K562 (cell line): ENCODE data around the gene HERC3. TPM values are rescaled to one million over a fixed set of nuclear protein-coding genes. Genes with fewer than 3 reads are reported as not detected.

Source experiments
- ATAC-seq: fragments of 200-7000 bp; cut with Tn5 transposase; 3 replicates; pipeline ENCODE4 v1.9.1; 2020; ENCODE audit warnings: moderate library complexity
- BruUV-seq: library from RNA; stranded (reverse); fragments of 400-500 nt; replicated peaks from 2 replicates; lab custom pipeline; 2021; lab: Mats Ljungman, UMichigan
- CTCF ChIA-PET: fragments of 300-600 bp; formaldehyde crosslinking; extraction: SDS; loops from one replicate; lab custom pipeline; 2021; ENCODE audit warnings: low intra/inter-chr PET ratio; lab: Yijun Ruan, JAX
- POLR2A ChIA-PET: fragments of 300-600, 350-650 bp; sonication (Branson Sonifier 250); formaldehyde crosslinking; extraction: SDS; loops from one replicate; lab custom pipeline; 2021; ENCODE audit warnings: antibody characterized with exemption, inconsistent platforms; lab: Yijun Ruan, JAX
- DNase-seq, 4 experiments: peaks; one replicate each; pipeline versions ENCODE4 v3.0.0 to v3.0.0-alpha.2; 2011 to 2018; ENCODE audit warnings: low spot score in 3 of 4, mixed read lengths in 3 of 4; ENCODE audit errors: extremely low read depth in 1 of 4
- FAIRE-seq: peaks from 2 replicates; lab custom pipeline; 2011; peaks lifted over from hg19 to GRCh38; lab: Jason Lieb, UNC
- H2AFZ ChIP-seq: 2 replicates; pipeline ENCODE4 v1.6.0; 2011; ENCODE audit warnings: low read depth, low read length, control low read depth, inconsistent platforms
- H3K27ac ChIP-seq: fragments of 200-600 bp; 3 replicates; pipeline ENCODE4 v1.8.0; 2011; ENCODE audit warnings: low read depth, mild to moderate bottlenecking, control low read depth, inconsistent platforms, low read length, moderate library complexity, mixed read lengths; ENCODE audit errors: extremely low read depth
- H3K27me3 ChIP-seq, 2 experiments: fragments of 300-600 bp in 1 of 2; 2 replicates in 1 of 2; 3 replicates in 1 of 2; pipeline versions ENCODE4 v1.6.0 to v1.8.0; 2011; ENCODE audit warnings: inconsistent platforms in 2 of 2, low read length in 2 of 2, mild to moderate bottlenecking in 1 of 2, mixed read lengths in 1 of 2, moderate library complexity in 1 of 2; ENCODE audit not compliant: control insufficient read depth in 2 of 2, insufficient read depth in 2 of 2
- H3K36me3 ChIP-seq: fragments of 300-600 bp; 3 replicates; pipeline ENCODE4 v1.8.0; 2011; ENCODE audit warnings: mild to moderate bottlenecking, low read length, inconsistent platforms; ENCODE audit not compliant: control insufficient read depth, insufficient read depth
- H3K4me1 ChIP-seq, 2 experiments: fragments of 200-600 bp in 1 of 2; replicated peaks in 1 of 2; 2 replicates in 1 of 2; 3 replicates in 1 of 2; pipeline versions ENCODE4 v1.5.1 to v1.8.0; 2011; ENCODE audit warnings: inconsistent platforms in 2 of 2, low read length in 2 of 2, mild to moderate bottlenecking in 1 of 2, mixed read lengths in 1 of 2, moderate library complexity in 1 of 2; ENCODE audit not compliant: control insufficient read depth in 2 of 2, insufficient read depth in 2 of 2
- H3K4me2 ChIP-seq: 2 replicates; pipeline ENCODE4 v1.6.1; 2011; ENCODE audit warnings: low read length, control low read depth, inconsistent platforms, mixed read lengths; ENCODE audit not compliant: insufficient read depth
- H3K4me3 ChIP-seq: fragments of 200-600 bp; sonication (generic), shearing (Covaris generic); 2 replicates; pipeline ENCODE4 v1.5.1; 2016; ENCODE audit warnings: control low read depth, inconsistent platforms
- H3K79me2 ChIP-seq: fragments of 200-600 bp; 3 replicates; pipeline ENCODE4 v1.8.0; 2011; ENCODE audit warnings: low read length, inconsistent platforms; ENCODE audit not compliant: control insufficient read depth, insufficient read depth
- H3K9ac ChIP-seq, 2 experiments: 2 replicates each; pipeline versions ENCODE4 v1.6.0 to v1.6.1; 2011; ENCODE audit warnings: low read depth in 2 of 2, low read length in 2 of 2, control low read depth in 1 of 2, inconsistent platforms in 1 of 2, mild to moderate bottlenecking in 1 of 2, mixed read lengths in 1 of 2; ENCODE audit not compliant: insufficient read depth in 1 of 2
- H3K9me1 ChIP-seq: one replicate; pipeline ENCODE4 v1.6.0; 2011; ENCODE audit warnings: inconsistent platforms, mild to moderate bottlenecking, low read length, moderate library complexity; ENCODE audit not compliant: control insufficient read depth, insufficient read depth
- H3K9me3 ChIP-seq: replicated peaks from 2 replicates; pipeline ENCODE4 v1.5.1; 2011; ENCODE audit warnings: low read depth, low read length, inconsistent platforms; ENCODE audit not compliant: control insufficient read depth, insufficient read depth
- H4K20me1 ChIP-seq: replicated peaks from 2 replicates; pipeline ENCODE4 v1.6.1; 2011; ENCODE audit warnings: low read length, inconsistent platforms, mixed read lengths; ENCODE audit not compliant: control insufficient read depth, insufficient read depth
- DMBX1 ChIP-seq: fragments of 250-450 bp; sonication (Bioruptor Pico); IDR thresholded peaks from 2 replicates; pipeline ENCODE4 v1.8.0; 2022; ENCODE audit warnings: inconsistent platforms, mild to moderate bottlenecking, moderate library complexity, borderline replicate concordance
- HBP1 ChIP-seq: fragments of 450-650 bp; formaldehyde crosslinking; IDR thresholded peaks from 2 replicates; pipeline ENCODE4 v1.4.0; 2022; ENCODE audit warnings: missing genetic modification characterization
- HDAC8 ChIP-seq: fragments of 450-650 bp; IDR thresholded peaks from 2 replicates; pipeline ENCODE4 v1.6.1; 2016; ENCODE audit warnings: mild to moderate bottlenecking, missing genetic modification characterization, moderate library complexity, missing compliant biosample characterization
- HMGN3 ChIP-seq: IDR thresholded peaks from 2 replicates; pipeline ENCODE4 v1.6.1; 2011; ENCODE audit warnings: borderline replicate concordance, low read depth, mild to moderate bottlenecking, mixed read lengths, low read length; ENCODE audit not compliant: insufficient read length; ENCODE audit errors: extremely low read depth
- JUND ChIP-seq, 2 experiments: IDR thresholded peaks; 2 replicates in 1 of 2; 3 replicates in 1 of 2; pipeline ENCODE4 v1.6.1; 2011; ENCODE audit warnings: borderline replicate concordance in 2 of 2, low read depth in 2 of 2, low read length in 2 of 2, improper control_type of control experiment in 1 of 2, missing biosample characterization in 1 of 2, missing genetic modification characterization in 1 of 2, missing genetic modification reagents in 1 of 2
- NRF1 ChIP-seq, 2 experiments: fragments of 450-650 bp; IDR thresholded peaks in 1 of 2; conservative IDR thresholded peaks in 1 of 2; 2 replicates each; pipeline ENCODE4 v1.6.1; 2014; ENCODE audit warnings: mild to moderate bottlenecking in 2 of 2
- SRF ChIP-seq, 2 experiments: fragments of 250-450, 450-650 bp in 1 of 2; sonication (Bioruptor Pico) in 1 of 2; sonication (generic) in 1 of 2; formaldehyde crosslinking; IDR thresholded peaks; 2 replicates each; pipeline versions ENCODE4 v1.5.0 to v1.5.1; 2020 to 2022; ENCODE audit warnings: mild to moderate bottlenecking in 1 of 2, missing genetic modification reagents in 1 of 2
- SUPT5H ChIP-seq: fragments of 450-650 bp; IDR thresholded peaks from 2 replicates; pipeline ENCODE4 v1.6.1; 2016
- ZNF224 ChIP-seq: sonication (generic); formaldehyde crosslinking; IDR thresholded peaks from 2 replicates; pipeline ENCODE4 v1.8.0; 2022; ENCODE audit warnings: mild to moderate bottlenecking, missing genetic modification reagents
- WGBS: fragments of 100-300 bp; shearing (Covaris generic); methylation state at CpG from one replicate; pipeline ENCODE4 v1.1.6; 2016; ENCODE audit warnings: low coverage, mixed read lengths; ENCODE audit not compliant: insufficient coverage; ENCODE audit errors: missing lambda C conversion rate; 5-methylcytosine and 5-hydroxymethylcytosine counted together
- in situ Hi-C: fragments of 300-500 bp; cut with MboI; formaldehyde crosslinking; loops from 4 replicates; pipeline ENCODE4 v1.15.0; 2018; ENCODE audit warnings: inconsistent platforms, mixed read lengths
- intact Hi-C: fragments of 100-400 bp; cut with micrococcal nuclease; formaldehyde crosslinking; loops from 2 replicates; pipeline ENCODE4 v1.14.2; 2022
- polyA plus RNA-seq, 8 experiments: library from polyadenylated mRNA; depleted of rRNA in 4 of 8; stranded (reverse) in 5 of 8; unstranded in 3 of 8; fragments of >200 nt; fragmentation: Nextera tagmentation in 2 of 8; fragmentation: Illumina TruSeq in 1 of 8; extraction: Ambion mirVana in 2 of 8; extraction: Trizol in 1 of 8; gene quantifications; 2 replicates each; pipeline versions ENCODE4 v1.2.1 to v1.2.3, GENCODE V29; 2011 to 2014; ENCODE audit warnings: inconsistent platforms in 1 of 8, missing spikeins in 1 of 8
- total RNA-seq, 7 experiments: library from RNA; depleted of rRNA in 6 of 7; stranded (reverse); fragments of >200 nt in 6 of 7; fragmentation: Illumina TruSeq in 2 of 7; extraction: Trizol in 2 of 7; gene quantifications; 2 replicates each; pipeline versions ENCODE4 v1.2.1 to v1.2.3, GENCODE V29; 2011 to 2021; ENCODE audit warnings: low replicate concordance in 1 of 7
- TF ChIP-seq, protein P1 (sequence below): fragments of 150-350 bp; conservative IDR thresholded peaks from 2 replicates; pipeline ENCODE4 v1.6.1; 2014; ENCODE audit warnings: low read length
- TF ChIP-seq, protein P2 (sequence below), 2 experiments: fragments of 200-800 bp in 1 of 2; sonication (Bioruptor generic) in 1 of 2; sonication (generic) in 1 of 2; formaldehyde crosslinking in 1 of 2; IDR thresholded peaks in 1 of 2; conservative IDR thresholded peaks in 1 of 2; 2 replicates each; pipeline versions ENCODE4 v1.5.0 to v1.6.1; 2016 to 2020; ENCODE audit warnings: missing compliant biosample characterization in 1 of 2, missing genetic modification characterization in 1 of 2, missing genetic modification reagents in 1 of 2

The HERC3 gene
- total and polyA plus RNA-seq, 9 of the 15 experiments (the other 6 are each of a cell fraction or from before 2014, with no cell fraction given), result 1.8 to 13.1 (median 7.6) TPM

GRCh38 chr4:88738180-88738579, 145.9 kb downstream of the HERC3 start:
- in situ Hi-C loops, result no loop called here
- CTCF ChIA-PET, result no interaction called here
- Histone ChIP-seq H3K79me2 (no peaks in the 10 kb centered on the region), H3K4me2 (no peak overlapping the region), H3K36me3 (peaks cover 32% of the 10 kb centered on the region; the same call in 2 of the 3 replicates), H3K27ac (no peak overlapping the region), H3K9me1 (no peaks in the 10 kb centered on the region), H3K9ac (no peak overlapping the region), H3K4me1 (peaks cover 0 to 2% of the 10 kb centered on the region in 2 experiments; a peak in 1 of 5 replicates), H3K27me3 (no peaks in the 10 kb centered on the region), H3K9me3 (no peaks in the 10 kb centered on the region), H3K4me3 (no peak overlapping the region), H2AFZ (no peak overlapping the region), H4K20me1 (no peaks in the 10 kb centered on the region)
- POLR2A ChIA-PET, result no interaction called here
- intact Hi-C loops, result no loop called here
- ATAC-seq (no peak), FAIRE-seq (no peak), DNase-seq (no peak)
- no TSS peak for BruUV-seq
- TF ChIP-seq, protein P1, sequence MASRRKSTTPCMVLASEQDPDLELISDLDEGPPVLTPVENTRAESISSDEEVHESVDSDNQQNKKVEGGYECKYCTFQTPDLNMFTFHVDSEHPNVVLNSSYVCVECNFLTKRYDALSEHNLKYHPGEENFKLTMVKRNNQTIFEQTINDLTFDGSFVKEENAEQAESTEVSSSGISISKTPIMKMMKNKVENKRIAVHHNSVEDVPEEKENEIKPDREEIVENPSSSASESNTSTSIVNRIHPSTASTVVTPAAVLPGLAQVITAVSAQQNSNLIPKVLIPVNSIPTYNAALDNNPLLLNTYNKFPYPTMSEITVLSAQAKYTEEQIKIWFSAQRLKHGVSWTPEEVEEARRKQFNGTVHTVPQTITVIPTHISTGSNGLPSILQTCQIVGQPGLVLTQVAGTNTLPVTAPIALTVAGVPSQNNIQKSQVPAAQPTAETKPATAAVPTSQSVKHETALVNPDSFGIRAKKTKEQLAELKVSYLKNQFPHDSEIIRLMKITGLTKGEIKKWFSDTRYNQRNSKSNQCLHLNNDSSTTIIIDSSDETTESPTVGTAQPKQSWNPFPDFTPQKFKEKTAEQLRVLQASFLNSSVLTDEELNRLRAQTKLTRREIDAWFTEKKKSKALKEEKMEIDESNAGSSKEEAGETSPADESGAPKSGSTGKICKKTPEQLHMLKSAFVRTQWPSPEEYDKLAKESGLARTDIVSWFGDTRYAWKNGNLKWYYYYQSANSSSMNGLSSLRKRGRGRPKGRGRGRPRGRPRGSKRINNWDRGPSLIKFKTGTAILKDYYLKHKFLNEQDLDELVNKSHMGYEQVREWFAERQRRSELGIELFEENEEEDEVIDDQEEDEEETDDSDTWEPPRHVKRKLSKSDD, result no peak
- TF ChIP-seq HBP1 (CRISPR knock-in tag), result no peak
- TF ChIP-seq ZNF224 (CRISPR knock-in tag), result no peak
- TF ChIP-seq SRF (CRISPR knock-in tag; IDR thresholded peaks at IDR 0.05), result no peak
- no peak for TF ChIP-seq HMGN3
- no peak for TF ChIP-seq NRF1 (conservative IDR thresholded peaks at IDR 0.05 in 1 of 2, IDR thresholded peaks at IDR 0.05 in 1 of 2)
- no peak for TF ChIP-seq DMBX1 (CRISPR knock-in tag)
- TF ChIP-seq, protein P2, sequence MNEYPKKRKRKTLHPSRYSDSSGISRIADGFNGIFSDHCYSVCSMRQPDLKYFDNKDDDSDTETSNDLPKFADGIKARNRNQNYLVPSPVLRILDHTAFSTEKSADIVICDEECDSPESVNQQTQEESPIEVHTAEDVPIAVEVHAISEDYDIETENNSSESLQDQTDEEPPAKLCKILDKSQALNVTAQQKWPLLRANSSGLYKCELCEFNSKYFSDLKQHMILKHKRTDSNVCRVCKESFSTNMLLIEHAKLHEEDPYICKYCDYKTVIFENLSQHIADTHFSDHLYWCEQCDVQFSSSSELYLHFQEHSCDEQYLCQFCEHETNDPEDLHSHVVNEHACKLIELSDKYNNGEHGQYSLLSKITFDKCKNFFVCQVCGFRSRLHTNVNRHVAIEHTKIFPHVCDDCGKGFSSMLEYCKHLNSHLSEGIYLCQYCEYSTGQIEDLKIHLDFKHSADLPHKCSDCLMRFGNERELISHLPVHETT (CRISPR knock-in tag; conservative IDR thresholded peaks at IDR 0.05 in 1 of 2, IDR thresholded peaks at IDR 0.05 in 1 of 2), result no peak
- TF ChIP-seq HDAC8 (tag), result no peak
- TF ChIP-seq JUND (IDR thresholded peaks at IDR 0.05; ENCODE audit: borderline replicate concordance, low read depth, low read length), result no peak
- TF ChIP-seq JUND (tag; IDR thresholded peaks at IDR 0.05; ENCODE audit: borderline replicate concordance, low read depth, low read length), result no peak
- no peak for TF ChIP-seq SUPT5H
- 84% methylated on average over 4 of the region's 4 CpGs for WGBS
